OCI-LY7 (cell line): ENCODE measurements around the gene PPP1R36. TPM values are rescaled to one million over a fixed set of nuclear protein-coding genes. Genes with fewer than 3 reads are reported as not detected.
A peak's percentile ranks its signal among the peaks of the same experiment; 100 is the strongest.

Experiments
- BruUV-seq: library from RNA; stranded (reverse); fragments of 400-500 nt; replicated peaks from 2 replicates; lab custom pipeline; 2021; lab: Mats Ljungman, UMichigan
- CTCF ChIA-PET: fragments of 300-600 bp; sonication (Branson Sonifier 250); formaldehyde crosslinking; loops from one replicate; lab custom pipeline; 2022; ENCODE audit warnings: antibody characterized with exemption; ENCODE audit not compliant: unreplicated experiment; lab: Charles Lee
- POLR2A ChIA-PET: fragments of 300-600 bp; sonication (Branson Sonifier 250); formaldehyde crosslinking; loops from one replicate; lab custom pipeline; 2022; ENCODE audit warnings: antibody characterized with exemption; lab: Charles Lee
- DNase-seq: peaks from one replicate; pipeline ENCODE4 v3.0.0-alpha.2; 2015; ENCODE audit warnings: low spot score
- H2AFZ ChIP-seq: fragments of 200-600 bp; sonication (generic), shearing (Covaris generic); 2 replicates; pipeline ENCODE4 v1.6.1; 2014; ENCODE audit warnings: mild to moderate bottlenecking, antibody characterized with exemption, low read length, moderate library complexity
- H3K27ac ChIP-seq: fragments of 200-600 bp; sonication (generic); 2 replicates; pipeline ENCODE4 v1.5.1; 2014; ENCODE audit warnings: mixed run types, low read depth, mild to moderate bottlenecking, moderate library complexity, low read length, inconsistent platforms; ENCODE audit not compliant: poor library complexity, severe bottlenecking
- H3K36me3 ChIP-seq: fragments of 200-600 bp; sonication (generic); 2 replicates; pipeline ENCODE4 v1.6.1; 2014; ENCODE audit warnings: mild to moderate bottlenecking, antibody characterized with exemption, low read length, moderate library complexity, mixed read lengths; ENCODE audit not compliant: insufficient read depth
- H3K4me1 ChIP-seq: fragments of 200-600 bp; sonication (generic); 2 replicates; pipeline ENCODE4 v1.5.1; 2014; ENCODE audit warnings: mild to moderate bottlenecking, low read length; ENCODE audit not compliant: insufficient read depth, poor library complexity, severe bottlenecking
- H3K4me2 ChIP-seq: fragments of 200-600 bp; sonication (generic); 2 replicates; pipeline ENCODE4 v1.6.1; 2014; ENCODE audit warnings: mild to moderate bottlenecking, low read length
- H3K4me3 ChIP-seq: fragments of 200-600 bp; sonication (generic); 2 replicates; pipeline ENCODE4 v1.5.1; 2014; ENCODE audit warnings: mild to moderate bottlenecking, low read depth, low read length; ENCODE audit not compliant: poor library complexity, severe bottlenecking
- H3K79me2 ChIP-seq: fragments of 200-600 bp; sonication (generic); 2 replicates; pipeline ENCODE4 v1.6.1; 2016; ENCODE audit warnings: low read depth, mild to moderate bottlenecking, low read length, moderate library complexity, mixed read lengths; ENCODE audit not compliant: insufficient read depth
- H3K9me2 ChIP-seq: fragments of 200-600 bp; sonication (generic); 2 replicates; pipeline ENCODE4 v1.6.1; 2016; ENCODE audit warnings: mild to moderate bottlenecking, low read length, mixed read lengths; ENCODE audit not compliant: insufficient read depth
- H3K9me3 ChIP-seq: fragments of 200-600 bp; sonication (generic); 2 replicates; pipeline ENCODE4 v1.6.1; 2014; ENCODE audit warnings: mild to moderate bottlenecking, mixed run types, low read length, mixed read lengths
- H4K20me1 ChIP-seq: fragments of 200-600 bp; sonication (generic); 2 replicates; pipeline ENCODE4 v1.6.1; 2014; ENCODE audit warnings: mild to moderate bottlenecking, antibody characterized with exemption, low read length, moderate library complexity, mixed read lengths; ENCODE audit not compliant: insufficient read depth
- EZH2phosphoT487 ChIP-seq: fragments of 200-600 bp; sonication (generic); IDR thresholded peaks from 2 replicates; pipeline ENCODE4 v1.6.1; 2018; ENCODE audit warnings: low read depth, borderline replicate concordance, mild to moderate bottlenecking, mixed run types, antibody characterized with exemption, low read length, moderate library complexity, mixed read lengths
- intact Hi-C: fragments of 100-400 bp; cut with micrococcal nuclease; formaldehyde crosslinking; loops from one replicate; pipeline ENCODE4 v1.10.0; 2022; ENCODE audit not compliant: unreplicated experiment
- total RNA-seq, 2 experiments: library from RNA; depleted of rRNA in 1 of 2; stranded (reverse); fragments of >200 nt in 1 of 2; shearing (Covaris generic) in 1 of 2; gene quantifications; 2 replicates each; pipeline ENCODE4 v1.2.3, GENCODE V29; 2014 to 2022
- TF ChIP-seq, protein P1 (sequence below): fragments of 200-600 bp; sonication (generic); conservative IDR thresholded peaks from 2 replicates; pipeline ENCODE4 v1.5.1; 2014; ENCODE audit warnings: mild to moderate bottlenecking, antibody characterized with exemption, low read length, moderate library complexity, mixed read lengths

The PPP1R36 gene
- total RNA-seq, 2 experiments from 2014 or later = not detected

DNA sequence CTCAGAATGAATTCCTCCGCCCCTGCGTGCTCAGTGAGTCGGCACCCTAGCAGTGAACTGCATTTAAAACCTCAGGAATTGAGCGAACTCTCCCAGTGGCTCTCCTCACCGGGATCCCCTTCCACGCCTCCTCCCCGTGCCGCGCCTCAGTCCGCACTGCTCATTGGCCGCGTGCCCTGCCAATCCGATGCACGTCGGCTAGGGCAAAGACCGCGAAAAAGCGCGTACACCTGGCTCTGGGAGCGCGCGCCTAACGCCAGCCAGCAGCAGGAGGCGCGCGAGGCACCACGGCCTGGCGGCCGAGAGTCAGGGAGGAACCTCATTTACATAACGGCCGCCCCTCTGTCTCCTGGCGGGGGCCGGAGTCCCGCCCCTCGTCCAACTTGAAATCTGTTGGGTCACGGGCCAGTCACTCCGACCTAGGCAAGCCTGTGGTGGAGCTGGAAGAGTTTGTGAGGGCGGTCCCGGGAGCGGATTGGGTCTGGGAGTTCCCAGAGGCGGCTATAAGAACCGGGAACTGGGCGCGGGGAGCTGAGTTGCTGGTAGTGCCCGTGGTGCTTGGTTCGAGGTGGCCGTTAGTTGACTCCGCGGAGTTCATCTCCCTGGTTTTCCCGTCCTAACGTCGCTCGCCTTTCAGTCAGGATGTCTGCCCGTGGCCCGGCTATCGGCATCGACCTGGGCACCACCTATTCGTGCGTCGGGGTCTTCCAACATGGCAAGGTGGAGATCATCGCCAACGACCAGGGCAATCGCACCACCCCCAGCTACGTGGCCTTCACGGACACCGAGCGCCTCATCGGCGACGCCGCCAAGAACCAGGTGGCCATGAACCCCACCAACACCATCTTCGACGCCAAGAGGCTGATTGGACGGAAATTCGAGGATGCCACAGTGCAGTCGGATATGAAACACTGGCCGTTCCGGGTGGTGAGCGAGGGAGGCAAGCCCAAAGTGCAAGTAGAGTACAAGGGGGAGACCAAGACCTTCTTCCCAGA is 9.3 kb upstream of the PPP1R36 start, which contains the start of gene HSPA2:
HSPA2 (plus strand) TSS at position 534 of the 995 bp plus-strand sequence; CDS start at position 643, 109 bp downstream.
- Histone ChIP-seq H3K9me2 (no peaks in the 10 kb centered on the region), H3K36me3 (no peaks in the 10 kb centered on the region), H3K4me3 (peak within 1 kb of the TSS; percentile 71), H3K4me2 (peak within 1 kb of the TSS; percentile 67), H2AFZ (peak within 1 kb of the TSS; percentile 97), H3K79me2 (no peaks in the 10 kb centered on the region), H3K27ac (no peak within 1 kb of the TSS), H4K20me1 (no peaks in the 10 kb centered on the region), H3K9me3 (no peaks in the 10 kb centered on the region), H3K4me1 (peaks cover 3% of the 10 kb centered on the region)
- no peak for TF ChIP-seq EZH2phosphoT487
- TF ChIP-seq, protein P1, sequence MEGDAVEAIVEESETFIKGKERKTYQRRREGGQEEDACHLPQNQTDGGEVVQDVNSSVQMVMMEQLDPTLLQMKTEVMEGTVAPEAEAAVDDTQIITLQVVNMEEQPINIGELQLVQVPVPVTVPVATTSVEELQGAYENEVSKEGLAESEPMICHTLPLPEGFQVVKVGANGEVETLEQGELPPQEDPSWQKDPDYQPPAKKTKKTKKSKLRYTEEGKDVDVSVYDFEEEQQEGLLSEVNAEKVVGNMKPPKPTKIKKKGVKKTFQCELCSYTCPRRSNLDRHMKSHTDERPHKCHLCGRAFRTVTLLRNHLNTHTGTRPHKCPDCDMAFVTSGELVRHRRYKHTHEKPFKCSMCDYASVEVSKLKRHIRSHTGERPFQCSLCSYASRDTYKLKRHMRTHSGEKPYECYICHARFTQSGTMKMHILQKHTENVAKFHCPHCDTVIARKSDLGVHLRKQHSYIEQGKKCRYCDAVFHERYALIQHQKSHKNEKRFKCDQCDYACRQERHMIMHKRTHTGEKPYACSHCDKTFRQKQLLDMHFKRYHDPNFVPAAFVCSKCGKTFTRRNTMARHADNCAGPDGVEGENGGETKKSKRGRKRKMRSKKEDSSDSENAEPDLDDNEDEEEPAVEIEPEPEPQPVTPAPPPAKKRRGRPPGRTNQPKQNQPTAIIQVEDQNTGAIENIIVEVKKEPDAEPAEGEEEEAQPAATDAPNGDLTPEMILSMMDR = peak; percentile 68
- POLR2A ChIA-PET = interaction anchor here (0.6 to 0.8 kb wide), 3 partner anchors 10 to 1695 kb away, joined by 3 to 10 read pairs (median 3); no protein-coding TSS in a partner anchor
- peak; percentile 94 for DNase-seq
- BruUV-seq = no TSS peak
- intact Hi-C loops = loop anchor here (2.0 kb wide), 1 partner anchor 96 kb away; no protein-coding TSS in a partner anchor
- CTCF ChIA-PET = interaction anchor here (0.6 kb wide), 1 partner anchor 8 kb away, joined by 6 read pairs; no protein-coding TSS in a partner anchor

DNA sequence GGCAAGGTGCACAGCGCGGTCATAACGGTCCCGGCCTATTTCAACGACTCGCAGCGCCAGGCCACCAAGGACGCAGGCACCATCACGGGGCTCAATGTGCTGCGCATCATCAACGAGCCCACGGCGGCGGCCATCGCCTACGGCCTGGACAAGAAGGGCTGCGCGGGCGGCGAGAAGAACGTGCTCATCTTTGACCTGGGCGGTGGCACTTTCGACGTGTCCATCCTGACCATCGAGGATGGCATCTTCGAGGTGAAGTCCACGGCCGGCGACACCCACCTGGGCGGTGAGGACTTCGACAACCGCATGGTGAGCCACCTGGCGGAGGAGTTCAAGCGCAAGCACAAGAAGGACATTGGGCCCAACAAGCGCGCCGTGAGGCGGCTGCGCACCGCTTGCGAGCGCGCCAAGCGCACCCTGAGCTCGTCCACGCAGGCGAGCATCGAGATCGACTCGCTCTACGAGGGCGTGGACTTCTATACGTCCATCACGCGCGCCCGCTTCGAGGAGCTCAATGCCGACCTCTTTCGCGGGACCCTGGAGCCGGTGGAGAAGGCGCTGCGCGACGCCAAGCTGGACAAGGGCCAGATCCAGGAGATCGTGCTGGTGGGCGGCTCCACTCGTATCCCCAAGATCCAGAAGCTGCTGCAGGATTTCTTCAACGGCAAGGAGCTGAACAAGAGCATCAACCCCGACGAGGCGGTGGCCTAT is 8.3 kb upstream of the PPP1R36 start:
- H2AFZ ChIP-seq = no peak overlapping the region
- CTCF ChIA-PET = no interaction called here
- H3K4me3 ChIP-seq = no peak overlapping the region
- intact Hi-C loops = loop anchor here (2.0 kb wide), 1 partner anchor 95 kb away; no protein-coding TSS in a partner anchor
- no peak overlapping the region for H3K4me2 ChIP-seq
- peaks cover 3% of the 10 kb centered on the region for H3K4me1 ChIP-seq
- no peaks in the 10 kb centered on the region for H3K9me2 ChIP-seq
- H3K79me2 ChIP-seq = no peaks in the 10 kb centered on the region
- BruUV-seq = no TSS peak
- POLR2A ChIA-PET = interaction anchor here (0.6 kb wide), 1 partner anchor 12 kb away, joined by 3 read pairs; no protein-coding TSS in a partner anchor
- no peak for TF ChIP-seq EZH2phosphoT487
- TF ChIP-seq, protein P1 = no peak
- H4K20me1 ChIP-seq = no peaks in the 10 kb centered on the region
- no peak overlapping the region for H3K27ac ChIP-seq
- no peaks in the 10 kb centered on the region for H3K36me3 ChIP-seq
- H3K9me3 ChIP-seq = no peaks in the 10 kb centered on the region
- DNase-seq = no peak
